Breast epithelium (tissue), 3 donors: ENCODE results near the gene TUBA4B.

Source experiments
- POLR2A ChIP-seq: fragments of 450-650 bp; IDR thresholded peaks from one replicate; pipeline ENCODE4 v1.6.1; 2016; ENCODE audit warnings: antibody characterized with exemption, mild to moderate bottlenecking, moderate library complexity
- POLR2AphosphoS5 ChIP-seq, 3 donors: sonication (generic); formaldehyde crosslinking; IDR thresholded peaks; one replicate each; pipeline ENCODE4 v1.6.1; 2017; ENCODE audit warnings: antibody characterized with exemption in 3 of 3
- TF ChIP-seq, protein P1 (sequence below), 3 donors: fragments of 450-650 bp; IDR thresholded peaks; one replicate each; pipeline ENCODE4 v1.5.1; 2016 to 2017; ENCODE audit warnings: antibody characterized with exemption in 3 of 3, mild to moderate bottlenecking in 3 of 3, moderate library complexity in 3 of 3

- TF ChIP-seq, protein P1, sequence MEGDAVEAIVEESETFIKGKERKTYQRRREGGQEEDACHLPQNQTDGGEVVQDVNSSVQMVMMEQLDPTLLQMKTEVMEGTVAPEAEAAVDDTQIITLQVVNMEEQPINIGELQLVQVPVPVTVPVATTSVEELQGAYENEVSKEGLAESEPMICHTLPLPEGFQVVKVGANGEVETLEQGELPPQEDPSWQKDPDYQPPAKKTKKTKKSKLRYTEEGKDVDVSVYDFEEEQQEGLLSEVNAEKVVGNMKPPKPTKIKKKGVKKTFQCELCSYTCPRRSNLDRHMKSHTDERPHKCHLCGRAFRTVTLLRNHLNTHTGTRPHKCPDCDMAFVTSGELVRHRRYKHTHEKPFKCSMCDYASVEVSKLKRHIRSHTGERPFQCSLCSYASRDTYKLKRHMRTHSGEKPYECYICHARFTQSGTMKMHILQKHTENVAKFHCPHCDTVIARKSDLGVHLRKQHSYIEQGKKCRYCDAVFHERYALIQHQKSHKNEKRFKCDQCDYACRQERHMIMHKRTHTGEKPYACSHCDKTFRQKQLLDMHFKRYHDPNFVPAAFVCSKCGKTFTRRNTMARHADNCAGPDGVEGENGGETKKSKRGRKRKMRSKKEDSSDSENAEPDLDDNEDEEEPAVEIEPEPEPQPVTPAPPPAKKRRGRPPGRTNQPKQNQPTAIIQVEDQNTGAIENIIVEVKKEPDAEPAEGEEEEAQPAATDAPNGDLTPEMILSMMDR (IDR thresholded peaks at IDR 0.05): no peak
- no peak for TF ChIP-seq POLR2A
- TF ChIP-seq POLR2AphosphoS5 (IDR thresholded peaks at IDR 0.05): no peak
Observed at GRCh38 chr2:219214141-219214540, 38.9 kb upstream of the TUBA4B start.
